Measurements from ENCODE around the gene COL18A1. TPM values are rescaled to one million over a fixed set of nuclear protein-coding genes. Genes with fewer than 3 reads are reported as not detected.

The COL18A1 gene
- total and polyA plus RNA-seq, 2 of the 8 experiments (the other 6 are each of a cell fraction or from before 2014, with no cell fraction given): 145 to 201 TPM

DNA sequence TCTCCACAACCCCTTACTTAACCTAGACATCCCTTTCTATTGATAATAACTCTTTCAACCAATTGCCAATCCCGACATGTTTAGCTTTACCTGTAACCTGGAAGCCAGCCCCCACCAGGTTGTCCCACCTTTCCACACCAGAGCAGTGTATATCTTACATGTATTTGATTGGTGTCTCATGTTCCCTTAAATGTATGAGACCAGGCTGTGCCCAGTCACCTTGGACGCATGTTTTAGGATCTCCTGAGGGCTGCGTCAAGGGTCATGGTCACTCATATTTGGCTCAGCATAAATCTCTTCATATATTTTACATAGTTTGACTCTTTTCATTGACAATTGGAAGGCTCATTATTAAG is 142.6 kb downstream of the COL18A1 start:
- no peak for FAIRE-seq
- no peak overlapping the region for H3K4me2 ChIP-seq (ENCODE audit: insufficient read depth in 1 of 2, low read depth in 2 of 2, low read length in 2 of 2)
- no peak for DNase-seq (ENCODE audit: low read depth in 1 of 2, low spot score in 2 of 2)
- H3K27ac ChIP-seq (ENCODE audit: low read depth, low read length): no peak overlapping the region
- 97% methylated on average over 3 of the region's 3 CpGs; no CpG with 5 or more reads in 1 of the 2 experiments for WGBS, 2 experiments (ENCODE audit: extremely low coverage in 1 of 2, insufficient coverage in 1 of 2, insufficient read length in 1 of 2, insufficient replicate concordance in 2 of 2, low coverage in 1 of 2, low lambda C conversion rate in 2 of 2, missing lambda C conversion rate in 1 of 2)
- peaks cover 0 to 12% (median 6%) of the 10 kb centered on the region in 4 experiments; a peak in 3 of 7 replicates for H3K4me1 ChIP-seq (replicated peaks in 1 of 4; ENCODE audit: control insufficient read depth in 3 of 4, insufficient read depth in 4 of 4, low read length in 3 of 4)
- H4K5ac ChIP-seq (ENCODE audit: insufficient read length, low read depth, low read length): no peak overlapping the region
- H3K4me3 ChIP-seq (ENCODE audit: extremely low read depth in 1 of 4, insufficient read depth in 2 of 4, low read depth in 3 of 4, low read length in 4 of 4): no peak overlapping the region
- H3K36me3 ChIP-seq (ENCODE audit: control insufficient read depth in 2 of 4, insufficient read depth in 4 of 4, low read length in 3 of 4): no peaks in the 10 kb centered on the region
- H3K56ac ChIP-seq (replicated peaks; ENCODE audit: insufficient read length, low read depth, low read length): no peak overlapping the region
- H3K18ac ChIP-seq (ENCODE audit: extremely low read depth, low read length): no peak overlapping the region
- ChIA-PET POLR2A (ENCODE audit: partially characterized antibody) (interaction anchor here (1.7 kb wide), 1 partner anchor 9 kb away, joined by 3 read pairs; no protein-coding TSS in a partner anchor), CTCF (ENCODE audit: partially characterized antibody) (interaction anchor here (0.6 kb wide), 1 partner anchor 406 kb away, joined by 3 read pairs; no protein-coding TSS in a partner anchor)
- no peak overlapping the region for H2AFZ ChIP-seq (ENCODE audit: low read length)
- TF ChIP-seq TCF12 (IDR thresholded peaks at IDR 0.05; ENCODE audit: low read depth, low read length) (no peak), JUN (IDR thresholded peaks at IDR 0.05; ENCODE audit: low read depth, low read length) (no peak), TEAD4 (IDR thresholded peaks at IDR 0.05; ENCODE audit: low read depth, low read length) (no peak), CREB1 (IDR thresholded peaks at IDR 0.05) (no peak), RFX5 (IDR thresholded peaks at IDR 0.05; ENCODE audit: borderline replicate concordance, low read depth, low read length) (no peak), PHF8 (conservative IDR thresholded peaks at IDR 0.05; ENCODE audit: low read depth, low read length) (no peak)
- TF ChIP-seq, protein P1, sequence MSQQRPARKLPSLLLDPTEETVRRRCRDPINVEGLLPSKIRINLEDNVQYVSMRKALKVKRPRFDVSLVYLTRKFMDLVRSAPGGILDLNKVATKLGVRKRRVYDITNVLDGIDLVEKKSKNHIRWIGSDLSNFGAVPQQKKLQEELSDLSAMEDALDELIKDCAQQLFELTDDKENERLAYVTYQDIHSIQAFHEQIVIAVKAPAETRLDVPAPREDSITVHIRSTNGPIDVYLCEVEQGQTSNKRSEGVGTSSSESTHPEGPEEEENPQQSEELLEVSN (IDR thresholded peaks at IDR 0.05): no peak
- no peak overlapping the region for H2BK12ac ChIP-seq (ENCODE audit: low read depth, low read length)
- no peak overlapping the region for H3K9ac ChIP-seq (replicated peaks in 1 of 4; ENCODE audit: extremely low read depth in 1 of 4, low read depth in 3 of 4, low read length in 3 of 4)
- no peaks in the 10 kb centered on the region for H3K79me2 ChIP-seq (ENCODE audit: control insufficient read depth in 1 of 2, insufficient read depth in 2 of 2, low read length in 2 of 2)
- H3K23ac ChIP-seq (ENCODE audit: insufficient read length): no peak overlapping the region
- no peaks in the 10 kb centered on the region for H4K20me1 ChIP-seq (replicated peaks in 1 of 2; ENCODE audit: control insufficient read depth in 1 of 2, insufficient read depth in 2 of 2, low read length in 2 of 2)
- no peak overlapping the region for H2BK15ac ChIP-seq (ENCODE audit: low read length)
- no peak overlapping the region for H4K8ac ChIP-seq (ENCODE audit: extremely low read depth, insufficient read depth, low read length)
- no peak overlapping the region for H2BK20ac ChIP-seq (ENCODE audit: low read length)
- no peaks in the 10 kb centered on the region for H3K9me3 ChIP-seq (ENCODE audit: insufficient read depth in 2 of 2, low read depth in 1 of 2, low read length in 1 of 2)
- H3K79me1 ChIP-seq (ENCODE audit: low read depth, low read length): no peaks in the 10 kb centered on the region
- H3K23me2 ChIP-seq (ENCODE audit: low read depth, low read length): peaks cover 2% of the 10 kb centered on the region; the same call in 1 of the 2 replicates
- H3K4ac ChIP-seq (replicated peaks; ENCODE audit: insufficient read length, low read depth, low read length): no peak overlapping the region
- H3K14ac ChIP-seq (ENCODE audit: insufficient read length): no peak overlapping the region
- no peak overlapping the region for H2BK5ac ChIP-seq (ENCODE audit: low read depth, low read length)
- no peak overlapping the region for H2AK5ac ChIP-seq (ENCODE audit: low read depth, low read length)
- no peaks in the 10 kb centered on the region; a peak in 1 of 7 replicates for H3K27me3 ChIP-seq (replicated peaks in 1 of 4; ENCODE audit: control insufficient read depth in 3 of 4, extremely low read depth in 1 of 4, insufficient read depth in 3 of 4, low read length in 3 of 4)
- no peak overlapping the region for H2BK120ac ChIP-seq (replicated peaks; ENCODE audit: low read depth, low read length)
- H4K91ac ChIP-seq (replicated peaks; ENCODE audit: insufficient read length, low read length): no peak overlapping the region

Data from H1 (cell line).